GM18868 (cell line): Measurements from ENCODE around the gene TUFT1.

Source experiments
- ATAC-seq: cut with Tn5 transposase; IDR thresholded peaks from one replicate; pipeline ENCODE4 v1.9.1; 2021; ENCODE audit warnings: mild to moderate bottlenecking, moderate library complexity; ENCODE audit not compliant: unreplicated experiment

The TUFT1 gene, protein sequence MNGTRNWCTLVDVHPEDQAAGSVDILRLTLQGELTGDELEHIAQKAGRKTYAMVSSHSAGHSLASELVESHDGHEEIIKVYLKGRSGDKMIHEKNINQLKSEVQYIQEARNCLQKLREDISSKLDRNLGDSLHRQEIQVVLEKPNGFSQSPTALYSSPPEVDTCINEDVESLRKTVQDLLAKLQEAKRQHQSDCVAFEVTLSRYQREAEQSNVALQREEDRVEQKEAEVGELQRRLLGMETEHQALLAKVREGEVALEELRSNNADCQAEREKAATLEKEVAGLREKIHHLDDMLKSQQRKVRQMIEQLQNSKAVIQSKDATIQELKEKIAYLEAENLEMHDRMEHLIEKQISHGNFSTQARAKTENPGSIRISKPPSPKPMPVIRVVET

DNA sequence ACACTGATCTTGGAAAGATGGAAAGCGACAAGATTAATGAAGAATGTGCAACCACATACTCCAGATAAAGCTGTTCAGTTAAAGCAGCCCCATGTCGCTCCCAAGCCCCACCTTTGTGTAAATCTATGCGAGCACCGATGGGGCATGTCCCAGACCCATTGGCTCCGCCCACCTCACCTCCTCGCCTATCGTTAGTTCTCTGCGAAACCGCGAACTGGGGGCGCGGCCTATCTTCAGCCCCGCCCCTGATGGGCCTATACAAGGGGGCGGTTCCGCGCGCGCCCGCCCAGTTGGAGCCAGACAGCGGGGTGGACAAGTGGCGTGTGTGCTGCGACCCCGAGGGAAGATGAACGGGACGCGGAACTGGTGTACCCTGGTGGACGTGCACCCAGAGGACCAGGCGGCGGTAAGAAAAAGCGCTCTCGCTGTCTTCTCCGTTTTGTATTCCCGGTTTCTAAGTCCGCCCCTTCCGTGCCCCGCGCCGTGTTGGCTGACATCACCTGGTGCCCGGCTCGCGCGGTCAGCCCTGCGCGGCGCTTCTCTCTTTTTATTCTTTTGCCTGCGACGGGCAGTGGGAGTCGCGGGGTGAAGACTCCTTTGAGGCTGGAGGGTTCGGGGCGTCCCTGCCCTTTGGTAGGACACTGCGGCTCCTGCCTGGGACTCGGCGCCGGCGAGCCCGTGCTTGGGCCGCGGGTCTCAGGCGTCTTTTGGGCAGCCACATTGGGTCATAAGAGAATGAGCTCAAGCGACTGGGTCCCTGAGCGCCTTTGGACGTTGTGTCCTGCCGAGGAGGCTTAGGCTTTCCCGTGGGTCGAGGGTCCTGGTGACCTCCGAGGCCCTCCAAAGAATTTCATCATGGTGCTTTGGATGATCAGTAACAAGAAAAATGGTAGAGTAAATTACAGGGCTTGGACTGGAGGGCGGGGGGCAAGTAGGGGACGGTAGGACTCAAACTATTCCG is at the start of gene TUFT1:
Gene TUFT1, plus strand, starts transcription at position 289 of the 961 bp plus-strand sequence. Its CDS starts 58 bp downstream, at position 347.
- peak; percentile 94 for ATAC-seq

DNA sequence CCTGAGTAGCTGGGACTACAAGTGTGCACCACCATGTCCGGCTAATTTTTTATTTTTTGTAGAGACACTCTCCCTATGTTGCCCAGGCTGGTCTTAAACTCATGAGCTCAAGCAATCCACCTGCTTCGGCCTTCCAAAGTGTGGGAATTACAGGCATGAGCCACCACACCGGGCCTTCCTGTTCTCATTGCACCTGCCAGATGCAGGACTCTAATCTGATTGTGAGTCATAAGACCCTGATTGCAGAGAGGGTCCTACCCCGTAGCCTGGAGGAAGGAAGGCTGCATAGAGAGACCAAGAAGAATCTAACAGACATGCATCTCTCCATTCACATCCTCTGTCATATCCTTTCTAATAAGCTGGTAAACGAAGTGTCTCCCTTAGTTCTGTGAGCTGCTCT is 48.5 kb upstream of the TUFT1 start:
- ATAC-seq, result no peak

DNA sequence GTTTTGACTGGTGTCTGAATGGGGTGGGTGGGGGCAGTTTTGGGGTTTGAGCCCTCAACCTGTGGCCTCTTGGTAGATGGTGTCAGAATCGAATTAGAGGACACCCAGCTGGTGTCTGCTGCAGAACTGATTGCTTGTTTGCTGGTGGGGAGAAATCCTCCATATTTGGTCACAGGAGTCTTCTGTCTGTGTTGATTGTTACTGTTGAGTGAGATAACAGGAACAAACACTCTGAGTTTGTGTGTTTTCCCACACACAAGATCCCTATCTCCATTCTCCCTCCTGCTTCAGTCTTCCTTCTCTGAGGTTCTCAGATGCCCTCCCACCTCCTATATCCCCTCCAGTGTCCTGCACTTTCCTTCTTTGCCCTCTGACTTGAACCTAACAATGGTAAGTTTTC is 48.0 kb upstream of the TUFT1 start:
- ATAC-seq, result no peak

DNA sequence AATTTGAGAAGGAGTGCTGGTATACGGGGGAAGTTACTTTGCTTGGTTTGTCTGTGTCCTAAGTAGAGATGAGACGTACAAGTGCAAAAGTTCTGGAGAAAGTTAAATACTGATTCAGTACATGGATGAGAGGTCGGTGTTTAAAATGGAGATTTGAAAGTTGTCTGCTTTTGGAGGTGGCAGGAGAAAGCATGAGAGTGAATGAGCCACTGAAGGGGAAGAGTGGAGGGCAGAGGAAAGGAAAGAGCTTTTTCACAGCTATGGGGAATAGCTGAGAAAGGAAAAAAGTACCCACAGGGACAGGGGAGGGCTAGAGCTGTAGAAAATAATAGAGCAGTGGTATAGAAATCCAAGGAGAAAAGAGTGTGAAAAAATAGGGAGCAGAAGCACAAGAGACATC is 47.1 kb upstream of the TUFT1 start:
- no peak for ATAC-seq

DNA sequence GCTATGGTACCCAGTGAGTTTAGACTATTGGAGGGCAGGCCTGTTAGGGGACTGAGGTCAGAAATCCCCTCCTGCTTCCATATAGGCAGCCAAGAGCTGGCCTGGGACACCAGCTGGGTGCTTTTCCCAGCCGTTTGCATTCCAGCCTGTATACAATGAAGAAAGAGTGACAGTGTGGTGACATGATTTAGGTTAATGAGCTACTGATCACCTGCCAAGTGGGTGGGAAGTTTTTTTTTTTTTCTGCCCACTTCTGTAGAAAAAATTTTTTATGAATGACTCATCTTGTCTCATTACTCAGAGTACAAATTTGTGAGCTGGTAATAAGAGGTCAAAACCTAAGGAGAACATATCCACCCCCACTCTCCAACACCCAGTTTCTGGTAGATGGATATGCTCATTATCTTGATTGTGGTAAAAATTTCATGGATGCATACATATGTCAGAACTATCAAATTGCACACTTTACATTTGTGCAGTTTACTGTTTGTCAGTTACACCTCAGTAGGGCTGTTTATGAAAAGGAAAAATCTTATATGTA is 45.3 kb upstream of the TUFT1 start:
- peak; percentile 48 for ATAC-seq

DNA sequence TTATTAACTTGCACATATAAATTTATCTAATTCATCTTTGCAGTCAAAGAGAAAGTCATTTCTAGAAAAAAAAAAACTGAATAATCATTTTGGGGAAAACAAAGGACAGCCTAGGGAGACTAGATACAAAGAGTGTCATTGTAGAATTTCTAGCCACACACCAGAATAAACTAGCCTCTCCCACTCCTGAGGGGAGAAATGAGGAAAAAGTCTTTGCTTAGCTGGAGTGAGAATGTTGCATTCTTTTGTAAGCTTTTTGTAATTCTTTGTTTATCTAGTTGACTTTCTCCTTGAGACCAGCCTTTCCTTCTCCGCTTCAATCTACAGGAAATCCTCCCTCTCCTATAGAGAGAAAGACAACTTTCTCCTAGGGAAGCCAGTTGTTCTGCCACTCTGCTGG is 44.8 kb upstream of the TUFT1 start:
- no peak for ATAC-seq

DNA sequence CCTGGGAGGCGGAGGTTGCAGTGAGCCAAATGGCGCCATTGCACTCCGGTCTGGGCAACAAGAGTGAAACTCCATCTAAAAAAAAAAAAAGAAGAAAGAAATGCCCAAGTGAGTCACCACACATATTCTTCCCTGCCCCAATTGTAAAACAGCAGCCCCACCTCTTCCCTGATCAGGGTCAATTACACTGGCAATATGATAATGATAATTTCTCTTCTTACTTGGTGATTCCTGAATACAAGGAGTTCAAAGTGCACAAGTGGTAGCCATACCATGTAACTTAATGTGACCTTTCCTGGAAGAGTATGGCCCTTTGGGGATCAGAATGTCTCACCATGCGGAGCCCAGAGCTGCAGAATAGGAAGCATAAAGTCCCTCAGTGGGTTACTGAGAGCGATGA is 40.7 kb upstream of the TUFT1 start:
- no peak for ATAC-seq

DNA sequence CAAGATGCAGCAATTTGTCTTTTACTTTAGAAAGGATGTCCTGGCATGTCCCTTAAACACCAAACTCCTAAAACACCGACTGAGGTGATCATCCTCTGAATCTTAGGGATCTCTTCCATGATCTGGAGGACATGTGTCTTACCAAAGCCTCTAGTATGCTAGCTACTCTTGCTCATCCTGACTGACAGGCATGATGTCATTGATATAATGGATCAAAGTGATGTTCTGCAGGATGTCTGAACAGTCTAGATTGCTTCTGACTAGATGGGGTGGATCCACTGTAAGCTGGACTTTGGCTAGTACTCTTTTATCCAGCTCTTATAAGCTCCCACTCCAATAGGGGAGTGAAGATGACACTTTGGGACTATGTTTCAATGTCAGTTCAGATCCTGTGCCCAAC is 40.2 kb upstream of the TUFT1 start:
- ATAC-seq, result no peak

DNA sequence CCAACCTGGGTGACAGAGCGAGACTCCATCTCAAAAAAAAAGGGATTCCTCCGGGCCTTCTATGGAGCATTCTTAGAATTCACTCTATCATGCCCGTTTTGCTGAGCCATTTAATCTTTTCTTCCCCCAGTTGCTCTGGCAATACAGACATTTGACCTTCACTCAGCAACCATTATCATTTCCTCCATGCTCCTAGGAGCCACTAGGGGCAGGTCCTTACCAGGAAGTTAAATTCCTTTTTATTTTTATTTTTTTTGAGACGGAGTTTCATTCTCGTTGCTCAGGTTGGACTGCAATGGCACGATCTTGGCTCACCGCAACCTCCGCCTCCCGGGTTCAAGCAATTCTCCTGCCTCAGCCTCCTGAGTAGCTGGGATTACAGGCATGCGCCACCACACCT is 38.6 kb upstream of the TUFT1 start:
- no peak for ATAC-seq

DNA sequence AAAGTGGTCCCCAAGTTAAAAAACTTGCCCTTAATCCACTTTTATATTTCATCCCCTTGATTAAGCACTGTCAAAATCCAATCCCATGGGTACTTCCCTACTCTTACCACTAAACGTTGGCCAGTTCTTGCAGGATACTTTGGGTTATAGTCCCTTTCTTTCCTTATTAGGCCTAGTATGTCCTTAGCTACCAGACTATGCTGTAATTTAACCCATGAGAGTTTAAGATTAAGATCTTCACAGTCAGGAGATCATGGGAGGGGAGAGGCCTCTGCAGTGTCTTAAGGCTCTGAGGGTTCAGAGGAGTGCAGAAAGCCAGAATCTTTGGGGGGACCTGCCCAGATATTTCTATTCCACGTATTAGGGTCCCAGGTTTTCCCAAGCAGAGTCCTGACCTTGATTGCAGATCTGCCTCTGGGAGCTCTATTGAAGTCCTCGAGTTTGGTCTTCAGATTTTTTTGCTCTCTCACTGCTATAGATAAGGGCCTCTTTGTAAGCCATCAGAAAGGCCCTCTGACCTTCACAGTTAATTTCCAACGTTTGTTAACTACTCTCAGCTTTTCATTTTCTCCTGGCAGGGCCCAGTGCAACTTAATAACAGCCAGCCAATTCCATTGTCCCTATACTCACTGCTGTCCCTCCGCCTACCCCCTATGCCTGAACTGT is 37.9 kb upstream of the TUFT1 start:
- no peak for ATAC-seq

DNA sequence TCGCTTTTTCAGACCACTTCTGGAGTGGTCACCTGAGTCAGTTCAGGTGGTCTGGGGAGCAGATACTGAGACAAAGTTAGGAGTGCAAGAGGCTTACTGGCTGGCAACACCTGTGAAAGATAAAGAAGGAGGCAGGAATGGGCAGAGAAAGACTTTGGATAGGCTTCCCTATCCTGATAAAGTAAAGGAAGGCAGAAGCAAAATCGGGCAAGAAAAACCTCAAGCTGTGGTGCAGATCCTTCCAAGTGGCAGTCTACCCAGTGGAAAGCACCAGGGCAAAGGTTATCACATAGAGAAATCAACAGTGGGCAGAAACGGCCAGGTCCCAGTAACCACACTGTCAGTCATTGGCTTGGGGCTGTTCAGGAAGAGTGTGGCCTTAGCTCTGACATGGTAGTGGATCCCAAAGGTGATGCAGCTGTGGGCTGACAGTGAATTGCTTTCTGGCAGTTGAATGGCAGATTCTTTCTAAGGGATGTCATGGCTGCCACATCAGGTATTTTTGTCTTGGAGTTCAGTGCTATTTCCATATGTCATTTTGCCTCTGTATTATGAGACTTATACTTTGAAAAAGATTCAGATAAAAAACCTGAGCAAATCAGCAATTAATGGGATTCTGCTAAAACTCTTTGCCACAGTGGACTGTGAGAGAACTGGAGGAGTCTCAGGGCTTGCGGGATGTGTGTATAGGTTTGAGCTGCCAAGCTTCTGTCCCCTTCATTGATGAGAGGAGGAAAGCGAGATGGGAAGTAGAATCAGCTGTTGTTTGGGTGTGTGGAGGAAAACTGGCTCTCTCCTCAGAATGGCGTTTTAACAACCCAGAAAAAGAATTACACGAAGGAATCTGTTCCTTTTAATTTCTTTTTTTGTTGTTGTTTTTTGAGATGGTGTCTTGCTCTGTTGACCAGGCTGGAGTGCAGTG is 37.0 kb upstream of the TUFT1 start:
- no peak for ATAC-seq

DNA sequence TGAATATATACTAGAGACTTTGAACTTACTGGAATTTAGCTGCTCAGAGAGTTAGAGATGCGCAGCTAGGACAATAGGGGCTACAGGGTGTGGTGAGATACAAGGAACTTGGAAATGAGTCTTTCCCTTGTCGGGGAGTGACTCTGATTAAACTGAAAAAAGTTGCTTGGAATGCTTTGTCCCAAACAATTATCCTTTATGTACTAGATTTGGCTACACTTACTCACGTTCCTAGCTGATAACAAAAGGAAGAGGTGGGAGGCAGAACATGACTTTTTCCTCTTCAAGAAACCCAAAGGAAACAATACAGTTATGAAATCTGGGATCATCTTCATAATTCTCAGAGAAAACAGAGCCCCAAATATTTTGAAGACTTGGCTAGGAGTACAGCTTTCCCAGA is 35.9 kb upstream of the TUFT1 start:
- no peak for ATAC-seq

DNA sequence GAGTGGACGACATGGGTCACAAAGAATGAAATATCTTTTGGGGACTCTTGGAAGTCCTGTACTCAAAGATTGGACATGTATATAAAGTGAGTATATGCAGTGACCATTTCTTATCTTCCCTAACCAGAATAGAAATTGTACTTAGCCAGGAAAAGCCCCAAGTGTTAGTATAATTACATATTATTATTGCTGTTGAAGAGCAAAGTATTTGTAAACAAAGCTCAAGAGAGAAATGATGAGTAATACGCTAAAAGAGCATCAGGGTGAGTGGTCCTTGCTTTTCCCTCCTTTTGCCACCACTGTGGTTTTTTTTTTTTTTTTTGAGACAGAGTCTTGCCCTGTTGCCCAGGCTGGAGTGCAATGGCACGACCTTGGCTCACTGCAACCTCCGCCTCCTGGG is 35.4 kb upstream of the TUFT1 start:
- ATAC-seq, result no peak

DNA sequence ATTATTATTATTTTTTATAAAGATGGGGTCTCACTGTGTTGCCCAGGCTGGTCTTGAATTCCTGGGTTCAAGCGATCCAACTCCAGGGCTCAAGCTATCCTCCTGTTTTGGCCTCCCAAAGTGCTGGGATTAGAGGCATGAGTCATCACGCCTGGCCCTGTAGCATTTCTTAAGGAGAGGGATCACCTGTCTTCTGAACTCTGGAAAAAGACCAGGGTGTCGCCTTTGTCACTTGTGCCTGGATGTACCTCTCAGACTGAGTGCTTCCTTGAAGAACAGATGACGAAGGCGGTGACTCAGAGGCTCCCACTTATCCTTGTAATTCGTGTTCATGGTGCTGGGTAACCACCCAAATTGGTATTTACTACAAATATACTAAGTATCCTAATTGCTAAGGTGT is 31.3 kb upstream of the TUFT1 start:
- no peak for ATAC-seq

DNA sequence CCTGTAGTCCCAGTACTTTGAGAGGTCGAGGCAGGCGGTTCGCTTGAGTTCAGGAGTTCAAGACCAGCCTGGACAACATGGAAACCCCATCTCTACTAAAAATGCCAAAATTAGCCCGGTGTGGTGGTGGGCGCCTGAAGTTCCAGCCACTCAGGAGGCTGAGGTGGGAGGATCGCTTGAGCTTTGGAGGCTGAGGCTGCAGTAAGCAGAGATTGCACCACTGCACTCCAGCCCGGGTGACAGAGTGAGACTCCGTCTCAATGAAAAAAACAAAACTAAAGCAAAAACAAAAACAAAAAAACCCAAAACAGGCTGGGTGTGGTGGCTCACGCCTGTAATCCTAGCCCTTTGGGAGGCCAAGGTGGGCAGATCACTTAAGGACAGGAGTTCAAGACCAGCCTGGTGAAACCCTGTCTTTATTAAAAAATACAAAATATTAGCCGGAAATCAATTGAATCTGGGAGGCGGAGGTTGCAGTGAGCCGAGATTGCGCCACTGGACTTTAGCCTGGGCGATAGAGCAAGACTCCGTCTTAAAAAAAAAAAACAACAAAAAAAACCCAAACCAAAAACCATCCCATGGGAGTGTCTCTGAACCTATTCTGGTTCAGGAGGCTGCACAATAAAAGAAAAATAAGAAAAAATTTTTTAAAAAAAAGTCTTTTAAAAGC is 30.6 kb upstream of the TUFT1 start:
- no peak for ATAC-seq

DNA sequence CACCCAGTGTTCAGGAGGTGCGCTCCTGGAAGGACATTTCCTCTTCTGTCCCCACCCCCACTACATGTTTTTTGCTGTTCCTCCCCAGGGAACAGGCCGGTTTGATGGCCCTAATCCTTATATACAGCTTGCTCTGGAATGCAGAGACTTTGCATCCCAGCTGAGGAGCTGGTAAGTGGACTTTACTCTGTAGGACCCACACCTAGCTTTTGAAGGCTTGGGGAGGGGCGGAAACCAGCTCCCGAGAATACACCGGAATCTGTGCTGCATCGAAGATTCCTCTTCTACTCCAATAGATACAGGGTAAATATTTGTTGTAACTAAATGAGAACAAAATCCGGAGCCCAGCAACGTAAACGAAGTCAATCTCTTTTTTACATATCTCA is 30.1 kb upstream of the TUFT1 start:
- ATAC-seq, result no peak

DNA sequence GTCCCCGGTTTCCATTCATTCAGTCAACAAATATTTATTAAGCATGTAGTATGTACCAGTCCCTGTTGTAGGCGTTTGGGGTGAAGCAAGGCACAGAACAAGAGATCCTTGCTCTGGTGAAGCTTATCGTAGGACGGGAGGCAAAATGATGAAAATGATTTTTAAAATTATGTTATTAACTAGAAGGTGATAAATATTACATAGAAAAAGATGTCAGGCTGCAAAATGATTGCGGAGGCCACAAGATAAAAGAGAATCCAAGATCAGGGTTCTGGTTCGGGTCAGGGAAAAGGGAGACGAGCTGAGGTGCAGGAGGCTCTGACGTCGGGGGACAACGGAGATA is 29.5 kb upstream of the TUFT1 start:
- ATAC-seq, result no peak

DNA sequence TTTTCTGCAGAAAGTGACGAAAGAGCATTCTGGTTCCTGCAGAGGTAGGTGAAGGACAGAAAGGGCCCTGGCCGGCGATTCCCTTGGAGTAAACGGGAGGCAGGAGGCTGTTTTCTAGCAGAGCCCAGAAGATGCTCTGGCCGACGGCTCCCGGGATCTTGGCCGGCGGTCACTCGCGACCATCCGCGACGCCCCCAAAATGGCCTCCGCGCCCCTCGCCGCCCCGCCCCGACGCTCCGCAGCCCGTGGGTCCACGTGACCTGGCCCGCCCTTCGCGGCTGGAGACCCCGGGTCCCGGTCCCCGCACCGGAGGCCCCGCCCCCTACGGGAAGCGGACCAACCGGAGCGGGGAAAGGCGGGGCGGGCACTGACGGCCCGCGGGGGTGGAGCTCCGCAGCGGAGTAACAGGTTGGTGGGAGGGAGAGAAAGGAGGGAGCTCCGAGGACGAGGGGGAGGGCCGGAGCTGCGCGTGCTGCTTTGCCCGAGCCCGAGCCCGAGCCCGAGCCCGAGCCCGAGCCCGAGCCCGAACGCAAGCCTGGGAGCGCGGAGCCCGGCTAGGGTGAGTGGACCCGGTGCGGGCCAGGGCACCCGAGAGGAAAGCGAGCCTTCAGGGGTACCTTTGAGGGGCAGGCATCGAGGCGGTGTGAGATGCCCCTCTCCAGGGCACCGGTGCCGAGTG is 29.0 kb upstream of the TUFT1 start, which contains the start of gene CGN:
Gene CGN, plus strand, starts transcription at position 431 of the 679 bp plus-strand sequence. CDS start 7,133 bp downstream, outside the sequence.
- peak; percentile 83 for ATAC-seq

DNA sequence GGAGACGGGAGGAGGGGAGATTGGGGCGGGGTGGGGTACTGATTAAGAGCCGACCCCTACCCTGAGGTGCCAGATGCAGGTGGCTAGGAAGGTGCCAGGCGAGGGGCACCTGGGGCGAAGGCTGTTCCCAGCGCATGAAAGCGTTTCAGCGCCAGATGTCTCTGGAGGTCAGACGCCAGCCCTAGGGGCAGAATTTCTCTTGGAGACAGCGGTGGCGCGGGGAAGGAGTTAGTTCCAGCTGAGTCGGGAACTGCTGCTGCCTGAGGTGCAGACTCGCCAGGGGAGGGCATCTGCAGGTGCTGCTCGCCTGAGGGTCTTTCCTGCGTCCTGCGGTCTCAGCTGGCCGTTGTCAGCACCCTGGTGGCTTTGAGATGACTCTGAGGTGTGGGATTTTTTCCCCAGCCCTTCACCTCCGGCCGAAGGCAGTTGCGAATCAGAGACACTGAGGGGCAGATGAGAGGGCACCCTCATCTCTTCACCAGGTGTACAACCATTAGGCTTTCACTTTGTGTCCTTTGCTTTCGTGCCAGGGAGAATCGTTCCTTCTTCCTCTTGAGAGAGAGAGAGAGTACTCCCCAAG is 28.4 kb upstream of the TUFT1 start:
- ATAC-seq, result no peak
